Endothelial cell (in vitro differentiated cells): ENCODE results near the gene AIFM3. TPM values are rescaled to one million over a fixed set of nuclear protein-coding genes. Genes with fewer than 3 reads are reported as not detected.
"Not testable (repeated sequence)": the region's sequence is repeated elsewhere in the genome, so short reads cannot be mapped to it uniquely, and the experiment has no call there.

Experiments used
- DNase-seq: peaks from one replicate; pipeline ENCODE4 v3.0.0; 2021; ENCODE audit warnings: low spot score
- H3K27ac Mint-ChIP-seq: one replicate; pipeline ENCODE4 v1.8.0; 2021; ENCODE audit warnings: mixed read lengths, inconsistent platforms; ENCODE audit not compliant: unreplicated experiment
- H3K27me3 Mint-ChIP-seq: one replicate; pipeline ENCODE4 v1.8.0; 2021; ENCODE audit warnings: mild to moderate bottlenecking, moderate library complexity, mixed read lengths, inconsistent platforms; ENCODE audit not compliant: unreplicated experiment
- H3K36me3 Mint-ChIP-seq: one replicate; pipeline ENCODE4 v1.8.0; 2021; ENCODE audit warnings: mild to moderate bottlenecking, low read depth, mixed read lengths, inconsistent platforms; ENCODE audit not compliant: unreplicated experiment
- H3K4me1 Mint-ChIP-seq: one replicate; pipeline ENCODE4 v1.8.0; 2021; ENCODE audit warnings: mild to moderate bottlenecking, mixed read lengths, inconsistent platforms; ENCODE audit not compliant: unreplicated experiment
- H3K4me3 Mint-ChIP-seq: one replicate; pipeline ENCODE4 v1.8.0; 2021; ENCODE audit warnings: mild to moderate bottlenecking, mixed read lengths, inconsistent platforms; ENCODE audit not compliant: unreplicated experiment
- H3K9me3 Mint-ChIP-seq: one replicate; pipeline ENCODE4 v1.8.0; 2021; ENCODE audit warnings: mixed read lengths, inconsistent platforms; ENCODE audit not compliant: unreplicated experiment
- CTCF ChIP-seq: fragments of 200-600 bp; sonication (generic); IDR thresholded peaks from one replicate; pipeline ENCODE4 v1.5.0; 2021; ENCODE audit warnings: antibody characterized with exemption; ENCODE audit not compliant: unreplicated experiment
- total RNA-seq: library from RNA; stranded (reverse); fragmentation: NEBNext Ultra II Directional; extraction: Animal tissue kit (Norgen Biotek cat#: 25700); gene quantifications from one replicate; pipeline ENCODE4 v1.2.1, GENCODE V29; 2021; ENCODE audit not compliant: unreplicated experiment

AIFM3 gene
- total RNA-seq, 1 donor from 2014 or later = 0.15 TPM

- no peak for DNase-seq
- H3K27ac Mint-ChIP-seq = no peak overlapping the region
- H3K4me1 Mint-ChIP-seq = peaks cover 10% of the 10 kb centered on the region
- H3K36me3 Mint-ChIP-seq = peaks cover 7% of the 10 kb centered on the region
- no peaks in the 10 kb centered on the region for H3K27me3 Mint-ChIP-seq
- TF ChIP-seq CTCF = no peak
- H3K9me3 Mint-ChIP-seq = no peaks in the 10 kb centered on the region
- no peak overlapping the region for H3K4me3 Mint-ChIP-seq
Measured at GRCh38 chr22:20931126-20931654, 35.9 kb upstream of the AIFM3 start.

- TF ChIP-seq CTCF = no peak
- no peak for DNase-seq
- Mint-ChIP-seq H3K27me3 (no peaks in the 10 kb centered on the region), H3K36me3 (peaks cover 13% of the 10 kb centered on the region), H3K4me3 (no peak overlapping the region), H3K27ac (no peak overlapping the region), H3K4me1 (peaks cover 6% of the 10 kb centered on the region), H3K9me3 (no peaks in the 10 kb centered on the region)
Measured at GRCh38 chr22:20933910-20934309, 33.1 kb upstream of the AIFM3 start.

GRCh38 chr22:20935049-20935448, 32.0 kb upstream of the AIFM3 start:
- peaks cover 16% of the 10 kb centered on the region for H3K36me3 Mint-ChIP-seq
- H3K9me3 Mint-ChIP-seq, H3K4me3 Mint-ChIP-seq, H3K4me1 Mint-ChIP-seq, H3K27ac Mint-ChIP-seq, DNase-seq, H3K27me3 Mint-ChIP-seq: not testable (repeated sequence)

GRCh38 chr22:20935780-20936539, 31.1 kb upstream of the AIFM3 start:
- H3K4me3 Mint-ChIP-seq, H3K9me3 Mint-ChIP-seq: not testable (repeated sequence)

GRCh38 chr22:20937031-20937793, 29.8 kb upstream of the AIFM3 start:
- no peak for DNase-seq
- Mint-ChIP-seq H3K9me3 (no peaks in the 10 kb centered on the region), H3K4me1 (peaks cover 3% of the 10 kb centered on the region), H3K27me3 (no peaks in the 10 kb centered on the region), H3K36me3 (peaks cover 16% of the 10 kb centered on the region), H3K27ac (no peak overlapping the region), H3K4me3 (no peak overlapping the region)
- no peak for TF ChIP-seq CTCF

More at GRCh38 chr22:20935780-20936539, 31.1 kb upstream of the AIFM3 start:
- DNase-seq, H3K4me1 Mint-ChIP-seq, H3K27ac Mint-ChIP-seq, H3K27me3 Mint-ChIP-seq: not testable (repeated sequence)
- H3K36me3 Mint-ChIP-seq = peaks cover 16% of the 10 kb centered on the region
